ENCODE data around the gene CRYGN. TPM values are rescaled to one million over a fixed set of nuclear protein-coding genes. Genes with fewer than 3 reads are reported as not detected.

CRYGN gene
- total RNA-seq, 2 experiments from 2014 or later: 0.34 to 0.50 TPM

DNA sequence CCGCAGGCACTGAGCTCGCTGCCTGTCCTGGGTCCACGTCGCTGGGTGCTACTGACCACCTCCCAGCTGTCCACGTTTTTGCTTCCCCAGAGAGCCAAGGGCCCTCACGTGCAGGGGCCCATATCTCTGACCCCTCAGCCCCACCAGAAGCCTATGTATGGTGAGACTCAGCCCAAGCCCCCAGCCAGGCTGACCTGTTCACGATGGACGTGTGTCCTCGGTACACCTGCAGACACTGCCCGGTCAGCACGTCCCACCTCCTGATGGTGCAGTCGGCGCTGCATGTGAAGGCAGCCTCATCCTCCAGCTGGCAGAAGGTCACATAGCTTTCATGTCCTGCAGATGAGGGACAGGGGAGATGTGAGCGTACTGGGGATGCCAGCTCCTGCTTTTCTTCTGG lies 40.0 kb downstream of the CRYGN start:
- Mint-ChIP-seq H3K9me3 (ENCODE audit: insufficient read depth) (no peaks in the 10 kb centered on the region), H3K4me1 (ENCODE audit: low read depth) (peaks cover 14% of the 10 kb centered on the region), H3K27ac (no peak overlapping the region), H3K4me3 (no peak overlapping the region), H3K27me3 (ENCODE audit: low read depth) (no peaks in the 10 kb centered on the region), H3K36me3 (ENCODE audit: low read depth) (no peaks in the 10 kb centered on the region)
- ChIA-PET POLR2A (no interaction called here), CTCF (interaction anchor here (1.8 kb wide), 1 partner anchor 49 kb away, joined by 8 read pairs; no protein-coding TSS in a partner anchor)
- no peak for DNase-seq
- no peak for ATAC-seq

DNA sequence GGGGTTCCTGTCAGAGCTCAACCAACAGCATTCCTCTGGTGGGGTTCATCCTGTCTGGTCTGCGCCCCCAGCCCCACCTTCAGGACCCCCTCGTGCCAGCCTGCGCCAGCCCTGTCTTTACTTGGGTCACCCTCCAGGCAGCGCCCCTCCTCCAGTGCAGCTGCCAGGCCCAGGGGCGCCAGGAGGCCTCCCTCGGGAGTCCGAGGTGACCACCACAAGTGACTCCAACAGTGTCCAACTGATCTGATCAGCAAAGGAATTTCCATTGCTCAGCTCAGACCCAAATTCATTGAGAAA lies 40.7 kb downstream of the CRYGN start:
- Mint-ChIP-seq H3K27ac (no peak overlapping the region), H3K27me3 (ENCODE audit: low read depth) (no peaks in the 10 kb centered on the region), H3K36me3 (ENCODE audit: low read depth) (no peaks in the 10 kb centered on the region), H3K4me3 (no peak overlapping the region), H3K9me3 (ENCODE audit: insufficient read depth) (no peaks in the 10 kb centered on the region), H3K4me1 (ENCODE audit: low read depth) (peaks cover 13% of the 10 kb centered on the region)
- CTCF ChIA-PET: interaction anchor here (1.8 kb wide), 1 partner anchor 49 kb away, joined by 8 read pairs; no protein-coding TSS in a partner anchor
- ATAC-seq (no peak), DNase-seq (no peak)
- POLR2A ChIA-PET: no interaction called here

DNA sequence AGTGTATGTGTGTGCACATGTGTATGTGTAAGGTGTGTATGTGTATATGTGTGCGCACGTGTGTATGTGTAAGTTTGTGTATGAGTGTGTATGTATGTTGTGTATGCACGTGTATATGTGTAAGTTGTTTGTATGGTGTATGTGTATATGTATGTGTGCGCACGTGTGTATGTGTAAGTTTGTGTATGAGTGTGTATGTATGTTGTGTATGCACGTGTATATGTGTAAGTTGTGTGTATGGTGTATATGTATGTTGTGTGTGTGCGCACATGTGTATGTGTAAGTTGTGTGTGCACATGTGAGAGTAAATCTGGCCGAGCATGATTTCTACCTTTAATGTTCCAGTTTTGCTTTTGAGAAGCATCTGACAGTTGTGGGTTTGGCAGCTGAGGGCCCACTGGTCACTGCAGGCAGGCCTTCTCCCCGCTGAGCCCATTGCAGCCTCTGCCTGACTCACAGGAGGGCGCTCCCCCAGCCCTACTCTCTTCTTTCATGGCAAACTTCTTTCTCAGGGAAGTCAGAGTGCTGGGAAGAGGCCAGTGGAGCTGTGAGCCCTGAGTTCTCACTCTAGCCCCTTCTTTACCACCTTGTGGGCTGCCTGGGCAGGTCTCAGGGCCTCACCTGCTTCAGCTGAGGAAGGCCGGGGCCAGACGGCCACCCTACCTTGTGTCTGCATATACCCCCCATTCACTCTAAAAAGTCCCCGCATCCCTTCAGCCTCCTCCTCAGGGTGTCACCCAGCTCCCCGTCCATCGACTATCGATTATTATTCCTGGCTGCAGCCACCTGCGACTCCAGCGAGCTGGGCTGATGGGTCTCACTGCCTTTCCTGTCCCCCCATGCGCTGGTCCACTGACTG lies 41.3 kb downstream of the CRYGN start:
- no peak overlapping the region for H3K27ac Mint-ChIP-seq
- no peaks in the 10 kb centered on the region for H3K27me3 Mint-ChIP-seq (ENCODE audit: low read depth)
- ATAC-seq (no peak), DNase-seq (no peak)
- peaks cover 7% of the 10 kb centered on the region for H3K4me1 Mint-ChIP-seq (ENCODE audit: low read depth)
- no peak overlapping the region for H3K4me3 Mint-ChIP-seq
- H3K9me3 Mint-ChIP-seq (ENCODE audit: insufficient read depth): no peaks in the 10 kb centered on the region
- ChIA-PET POLR2A (no interaction called here), CTCF (no interaction called here)
- no peaks in the 10 kb centered on the region for H3K36me3 Mint-ChIP-seq (ENCODE audit: low read depth)

DNA sequence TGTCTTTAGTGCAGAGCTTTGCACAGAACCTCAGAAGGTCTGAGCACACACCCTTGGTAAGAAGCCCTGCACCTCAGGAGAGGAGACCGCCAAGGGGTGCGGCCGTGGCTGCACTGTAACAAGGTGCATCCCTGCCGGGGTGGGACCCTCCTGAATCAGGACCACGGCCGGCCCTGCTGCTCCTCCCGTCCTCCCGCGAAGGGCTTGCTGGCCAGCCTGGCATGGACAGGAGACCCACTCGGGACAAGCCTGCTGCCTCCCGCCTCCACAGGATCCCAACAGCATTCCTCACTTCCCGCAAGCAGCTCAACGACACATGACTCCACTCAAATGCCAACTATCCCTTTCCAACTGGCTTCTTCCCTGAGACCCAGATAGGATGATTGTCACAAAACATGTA lies 42.9 kb downstream of the CRYGN start:
- Mint-ChIP-seq H3K36me3 (ENCODE audit: low read depth) (no peaks in the 10 kb centered on the region), H3K27me3 (ENCODE audit: low read depth) (no peaks in the 10 kb centered on the region), H3K9me3 (ENCODE audit: insufficient read depth) (no peaks in the 10 kb centered on the region), H3K4me3 (no peak overlapping the region), H3K27ac (peak overlapping the region; percentile 32), H3K4me1 (ENCODE audit: low read depth) (peaks cover 3% of the 10 kb centered on the region)
- ATAC-seq (no peak), DNase-seq (no peak)
- CTCF ChIA-PET: no interaction called here
- POLR2A ChIA-PET: interaction anchor here (1.2 kb wide), 1 partner anchor 47 kb away, joined by 3 read pairs; no protein-coding TSS in a partner anchor

DNA sequence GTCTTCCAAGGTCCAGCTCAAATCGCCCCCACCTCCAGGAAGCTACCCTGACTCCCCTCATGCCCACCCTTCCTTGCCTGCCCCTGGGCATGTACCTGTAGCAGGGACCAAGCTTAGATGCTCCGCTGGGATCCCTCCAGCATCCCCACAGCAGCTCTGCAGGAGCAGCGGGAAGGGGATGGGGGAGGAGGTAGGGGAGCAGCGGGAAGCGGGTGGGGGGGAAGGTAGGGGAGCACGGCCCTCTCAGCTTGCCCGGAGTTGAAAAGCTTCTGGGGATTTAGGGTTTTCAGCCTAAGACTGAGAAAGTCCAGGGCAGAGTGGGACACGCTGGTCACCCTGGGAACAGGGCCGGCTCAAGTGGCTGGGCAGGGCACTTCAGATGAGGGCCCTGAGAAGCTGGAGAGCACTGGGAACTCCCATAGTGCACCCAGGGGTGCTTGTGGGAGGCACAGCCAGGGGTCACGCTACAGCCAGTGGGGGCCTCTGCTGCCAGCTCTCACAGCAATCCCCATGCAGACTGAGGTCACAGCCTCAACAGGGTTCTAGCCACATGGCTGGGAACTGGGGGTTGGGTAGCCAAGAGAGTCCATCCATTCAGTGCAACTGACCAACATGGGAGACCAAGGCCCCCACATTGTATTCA lies 43.5 kb downstream of the CRYGN start:
- Mint-ChIP-seq H3K27me3 (ENCODE audit: low read depth) (no peaks in the 10 kb centered on the region), H3K36me3 (ENCODE audit: low read depth) (no peaks in the 10 kb centered on the region), H3K4me3 (no peak overlapping the region), H3K4me1 (ENCODE audit: low read depth) (peaks cover 3% of the 10 kb centered on the region), H3K27ac (no peak overlapping the region), H3K9me3 (ENCODE audit: insufficient read depth) (no peaks in the 10 kb centered on the region)
- CTCF ChIA-PET: no interaction called here
- DNase-seq: no peak
- POLR2A ChIA-PET: interaction anchor here (0.6 to 1.2 kb wide), 2 partner anchors 46 to 367 kb away, joined by 3 to 4 read pairs; no protein-coding TSS in a partner anchor
- ATAC-seq: no peak

DNA sequence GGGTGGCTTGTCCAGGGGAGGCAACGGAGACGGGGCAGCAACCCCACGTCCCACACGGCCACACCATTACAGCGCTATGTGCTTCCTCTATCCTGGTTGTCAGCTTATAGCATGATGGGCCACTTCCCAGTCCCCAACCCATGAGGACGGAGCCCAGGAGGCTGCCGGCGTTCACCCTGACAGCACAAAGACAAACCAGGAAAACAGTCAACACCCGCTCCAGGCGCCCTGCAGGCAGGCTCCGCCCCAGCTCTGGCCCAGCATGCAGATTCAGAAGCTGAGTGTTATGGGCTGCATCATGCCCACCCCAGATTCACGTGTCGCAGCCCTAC lies 44.9 kb downstream of the CRYGN start:
- Mint-ChIP-seq H3K27me3 (ENCODE audit: low read depth) (no peaks in the 10 kb centered on the region), H3K27ac (no peak overlapping the region), H3K4me3 (no peak overlapping the region), H3K9me3 (ENCODE audit: insufficient read depth) (no peaks in the 10 kb centered on the region), H3K4me1 (ENCODE audit: low read depth) (peaks cover 3% of the 10 kb centered on the region), H3K36me3 (ENCODE audit: low read depth) (no peaks in the 10 kb centered on the region)
- DNase-seq (no peak), ATAC-seq (no peak)
- ChIA-PET CTCF (no interaction called here), POLR2A (no interaction called here)

DNA sequence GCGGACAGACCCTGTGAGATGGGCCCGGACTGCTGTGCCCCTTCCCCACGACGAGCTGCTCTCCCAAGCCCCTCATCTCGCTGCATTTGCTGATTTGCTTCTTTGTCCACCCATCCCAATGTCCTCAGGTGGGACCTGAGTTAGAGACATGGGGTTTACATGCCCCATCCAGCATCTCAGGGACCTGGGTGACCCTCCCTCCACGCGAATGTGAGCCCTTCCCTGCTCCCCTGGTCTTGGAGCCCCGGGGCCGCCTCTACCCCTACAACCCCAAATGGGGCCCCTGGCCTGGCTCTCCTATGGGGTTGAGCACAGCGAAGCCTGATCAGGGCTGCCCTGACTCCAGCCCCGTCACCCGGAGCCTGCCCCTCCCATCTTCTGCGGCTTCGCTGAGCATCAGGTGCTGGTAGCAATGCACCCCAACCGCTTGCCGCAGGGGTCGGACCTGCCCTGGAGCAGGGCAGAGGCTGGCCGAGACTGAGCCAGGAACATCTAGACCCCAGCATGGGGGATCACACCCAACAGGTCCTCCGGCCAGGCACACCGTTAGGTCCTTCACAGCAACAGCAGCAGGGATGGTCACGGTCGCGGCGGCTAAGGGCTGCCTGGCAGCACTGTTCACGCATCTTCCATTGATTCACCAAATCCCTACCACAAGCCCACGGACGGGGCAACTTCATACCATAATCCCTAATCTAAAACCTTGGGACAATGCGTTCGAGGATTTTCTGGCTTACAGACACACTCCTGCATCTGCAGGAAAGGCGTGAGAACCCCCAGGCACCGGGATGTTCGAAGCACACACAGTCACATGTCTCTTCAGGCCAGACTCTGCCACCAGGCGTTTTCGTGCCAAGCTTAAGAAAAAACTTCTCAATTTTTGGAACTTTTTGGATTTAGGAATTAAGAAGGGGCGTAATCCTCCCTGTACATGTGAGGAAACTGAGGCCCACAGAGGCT lies 45.6 kb downstream of the CRYGN start:
- Mint-ChIP-seq H3K36me3 (ENCODE audit: low read depth) (no peaks in the 10 kb centered on the region), H3K4me3 (no peak overlapping the region), H3K9me3 (ENCODE audit: insufficient read depth) (no peaks in the 10 kb centered on the region), H3K27me3 (ENCODE audit: low read depth) (no peaks in the 10 kb centered on the region), H3K27ac (no peak overlapping the region), H3K4me1 (ENCODE audit: low read depth) (peaks cover 3% of the 10 kb centered on the region)
- no peak for DNase-seq
- no peak for ATAC-seq
- ChIA-PET POLR2A (no interaction called here), CTCF (no interaction called here)

DNA sequence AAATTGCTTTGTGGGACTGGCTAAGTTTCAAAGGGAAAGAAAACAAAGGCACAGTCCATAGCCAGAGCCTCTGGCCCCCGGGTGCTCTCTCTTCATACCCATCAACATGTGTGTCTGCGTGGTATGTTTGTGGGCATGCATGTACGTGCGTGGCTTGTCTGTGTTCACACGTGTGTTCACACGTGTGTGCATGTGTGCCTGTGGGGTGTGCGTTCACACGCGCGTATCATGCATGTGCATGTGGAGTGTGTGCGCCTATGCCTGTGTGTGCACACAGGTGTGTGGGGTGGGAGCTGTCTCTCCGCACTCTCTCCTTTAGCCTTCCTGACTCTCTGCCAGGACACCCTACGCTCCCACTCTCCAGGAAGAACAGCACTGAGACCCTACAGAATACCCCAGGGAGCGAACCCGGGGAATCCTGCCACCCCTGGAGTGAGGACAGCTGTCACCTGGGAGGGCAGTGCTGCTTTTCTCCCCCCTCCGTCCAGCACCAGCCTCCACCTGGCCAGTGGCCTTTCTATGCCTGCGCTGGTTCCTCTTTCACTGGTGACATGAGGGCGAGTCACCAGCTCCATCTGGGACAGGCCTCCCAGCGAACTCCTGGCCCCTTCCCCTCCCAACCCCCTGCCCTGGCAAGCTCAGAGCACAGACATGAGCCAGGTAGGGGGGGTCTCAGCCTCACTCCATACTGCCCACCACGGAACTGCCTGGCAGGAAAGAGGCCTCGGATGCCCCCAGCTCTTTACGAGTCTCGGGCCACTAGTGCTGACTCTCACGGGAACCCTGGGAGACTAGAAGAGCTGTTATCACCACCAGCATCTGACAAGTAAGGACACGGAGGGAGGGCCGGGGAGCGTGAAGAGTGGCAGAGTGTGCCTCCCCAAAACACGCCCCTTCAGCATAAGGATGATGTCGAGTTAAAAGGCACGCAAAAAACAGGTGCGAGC lies 46.6 kb downstream of the CRYGN start:
- H3K27ac Mint-ChIP-seq: no peak overlapping the region
- ChIA-PET POLR2A (no interaction called here), CTCF (no interaction called here)
- peaks cover 3% of the 10 kb centered on the region for H3K4me1 Mint-ChIP-seq (ENCODE audit: low read depth)
- no peaks in the 10 kb centered on the region for H3K9me3 Mint-ChIP-seq (ENCODE audit: insufficient read depth)
- no peak for ATAC-seq
- H3K36me3 Mint-ChIP-seq (ENCODE audit: low read depth): no peaks in the 10 kb centered on the region
- no peak for DNase-seq
- H3K4me3 Mint-ChIP-seq: no peak overlapping the region
- no peaks in the 10 kb centered on the region for H3K27me3 Mint-ChIP-seq (ENCODE audit: low read depth)

DNA sequence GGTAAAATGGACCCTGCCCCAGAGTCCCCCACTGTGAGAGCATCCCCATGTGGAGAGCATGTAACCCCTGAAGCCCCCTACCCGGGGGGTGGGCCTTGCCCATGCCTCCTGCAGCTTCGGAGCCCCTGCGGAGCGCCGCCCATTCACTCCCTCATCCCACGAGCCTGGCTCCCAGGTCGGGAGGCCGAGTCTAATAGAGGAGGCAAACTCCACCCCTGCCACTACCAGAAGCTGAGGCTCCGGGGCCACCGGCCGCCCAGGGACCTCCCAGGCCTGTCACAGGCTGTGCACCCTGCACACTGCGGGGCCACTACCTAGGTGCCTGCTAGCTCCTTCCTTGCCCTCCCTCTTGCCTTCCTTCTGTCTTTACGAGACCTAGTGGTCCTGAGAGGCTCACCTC lies 47.5 kb downstream of the CRYGN start:
- no peak for ATAC-seq
- no peak overlapping the region for H3K4me3 Mint-ChIP-seq
- no peak overlapping the region for H3K27ac Mint-ChIP-seq
- CTCF ChIA-PET: no interaction called here
- H3K4me1 Mint-ChIP-seq (ENCODE audit: low read depth): no peaks in the 10 kb centered on the region
- H3K27me3 Mint-ChIP-seq (ENCODE audit: low read depth): no peaks in the 10 kb centered on the region
- no peak for DNase-seq
- POLR2A ChIA-PET: no interaction called here
- no peaks in the 10 kb centered on the region for H3K36me3 Mint-ChIP-seq (ENCODE audit: low read depth)
- no peaks in the 10 kb centered on the region for H3K9me3 Mint-ChIP-seq (ENCODE audit: insufficient read depth)

DNA sequence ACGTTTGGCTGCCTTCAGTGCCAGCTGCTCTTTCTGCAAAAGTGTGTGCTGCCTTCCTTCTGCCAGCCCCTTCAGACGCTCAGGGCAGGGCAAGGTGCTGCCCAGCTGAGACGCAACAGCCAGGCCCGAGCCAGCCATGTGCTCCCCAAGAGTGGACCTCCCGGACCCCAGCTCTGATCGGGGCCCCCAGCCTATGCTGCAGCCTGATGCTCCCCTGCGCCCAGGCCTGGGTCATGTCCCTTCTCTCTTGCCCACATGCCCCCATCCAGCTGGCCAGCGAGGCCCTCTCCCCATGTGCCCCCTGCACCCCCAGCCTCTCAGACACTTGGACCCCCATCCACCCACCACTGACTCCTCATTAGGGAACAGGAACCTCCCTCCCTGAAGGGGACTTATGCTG lies 47.9 kb downstream of the CRYGN start:
- no peak for ATAC-seq
- no peak for DNase-seq
- Mint-ChIP-seq H3K36me3 (ENCODE audit: low read depth) (no peaks in the 10 kb centered on the region), H3K4me1 (ENCODE audit: low read depth) (no peaks in the 10 kb centered on the region), H3K9me3 (ENCODE audit: insufficient read depth) (no peaks in the 10 kb centered on the region), H3K27ac (no peak overlapping the region), H3K4me3 (no peak overlapping the region), H3K27me3 (ENCODE audit: low read depth) (no peaks in the 10 kb centered on the region)
- CTCF ChIA-PET: no interaction called here
- POLR2A ChIA-PET: no interaction called here

DNA sequence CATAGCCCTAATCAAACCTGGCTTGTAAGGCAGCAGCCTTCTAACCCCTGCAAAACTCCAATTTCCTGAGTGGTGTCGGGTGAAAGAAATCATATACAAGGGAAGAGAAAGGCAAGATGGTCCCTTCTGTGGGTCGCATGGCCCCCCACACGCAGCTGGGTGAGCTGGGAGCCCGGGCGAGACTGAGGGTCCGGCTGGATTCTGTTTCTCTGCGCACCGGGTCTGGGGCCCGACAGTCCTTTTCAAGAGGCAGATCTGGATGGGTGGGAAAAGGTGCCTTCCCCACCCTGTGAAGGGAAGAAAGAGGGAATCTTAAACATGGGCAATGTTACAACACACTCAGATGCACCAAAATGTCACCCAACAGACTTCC lies 48.6 kb downstream of the CRYGN start:
- ATAC-seq (no peak), DNase-seq (no peak)
- Mint-ChIP-seq H3K4me1 (ENCODE audit: low read depth) (no peaks in the 10 kb centered on the region), H3K9me3 (ENCODE audit: insufficient read depth) (no peaks in the 10 kb centered on the region), H3K4me3 (no peak overlapping the region), H3K27me3 (ENCODE audit: low read depth) (no peaks in the 10 kb centered on the region), H3K36me3 (ENCODE audit: low read depth) (no peaks in the 10 kb centered on the region), H3K27ac (no peak overlapping the region)
- ChIA-PET POLR2A (no interaction called here), CTCF (no interaction called here)
